ENCODE results near the gene TANGO2. TPM values are rescaled to one million over a fixed set of nuclear protein-coding genes. Genes with fewer than 3 reads are reported as not detected.

The TANGO2 gene
- total and polyA plus RNA-seq, 2 of the 8 experiments (the other 6 are each of a cell fraction or from before 2014, with no cell fraction given), result 10.1 to 18.4 TPM

DNA sequence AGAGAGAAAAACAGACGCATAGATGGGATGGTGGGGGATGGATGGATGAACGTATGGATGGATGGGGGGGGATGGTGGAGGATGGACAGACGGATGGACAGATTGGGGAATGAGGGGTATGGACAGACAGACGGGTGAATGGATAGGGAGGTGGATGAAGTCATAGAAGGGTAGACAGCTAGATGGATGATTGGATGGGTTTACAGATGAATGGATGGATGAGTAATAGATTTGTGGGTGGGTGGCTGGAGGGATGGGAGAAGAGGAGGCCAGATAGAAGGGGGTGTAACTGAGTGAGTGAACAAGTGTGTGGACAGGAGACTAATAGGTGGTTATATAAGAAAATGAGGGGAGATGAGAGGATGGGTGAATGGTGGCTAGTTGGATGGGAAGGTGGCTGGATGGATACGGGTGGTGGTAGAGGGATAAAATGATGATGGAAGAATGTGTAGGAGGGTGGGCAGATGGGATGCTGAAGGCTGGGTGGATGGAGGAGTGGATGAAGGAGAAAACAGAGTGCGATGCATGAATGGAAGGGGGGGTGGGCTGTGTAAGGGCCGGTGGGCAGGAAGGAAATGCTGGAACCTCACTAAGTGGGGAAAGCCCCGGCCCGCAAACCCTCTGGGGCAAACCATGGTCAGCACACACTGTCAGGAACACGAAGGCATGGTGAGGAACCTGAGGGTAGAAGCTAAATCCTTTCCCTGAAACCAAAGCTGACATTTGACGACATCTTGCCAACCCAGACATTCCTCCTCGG is 25.9 kb upstream of the TANGO2 start:
- no peak overlapping the region for H2BK15ac ChIP-seq (ENCODE audit: low read length)
- DNase-seq (ENCODE audit: low read depth in 1 of 2, low spot score in 2 of 2) (no peak), FAIRE-seq (no peak)
- no peak overlapping the region for H3K56ac ChIP-seq (replicated peaks; ENCODE audit: insufficient read length, low read depth, low read length)
- H3K27me3 ChIP-seq (replicated peaks in 1 of 4; ENCODE audit: control insufficient read depth in 3 of 4, extremely low read depth in 1 of 4, insufficient read depth in 3 of 4, low read length in 3 of 4), result no peaks in the 10 kb centered on the region
- no peak overlapping the region for H3K27ac ChIP-seq (ENCODE audit: low read depth, low read length)
- no peak overlapping the region for H3K4me2 ChIP-seq (ENCODE audit: insufficient read depth in 1 of 2, low read depth in 2 of 2, low read length in 2 of 2)
- no peak overlapping the region for H2AK5ac ChIP-seq (ENCODE audit: low read depth, low read length)
- ChIA-PET CTCF (ENCODE audit: partially characterized antibody) (interaction anchor here (4.3 kb wide), 1 partner anchor 18 kb away, joined by 25 read pairs; no protein-coding TSS in a partner anchor), POLR2A (ENCODE audit: partially characterized antibody) (interaction anchor here (1.1 kb wide), 1 partner anchor 24 kb away, joined by 4 read pairs; no protein-coding TSS in a partner anchor)
- H2BK120ac ChIP-seq (replicated peaks; ENCODE audit: low read depth, low read length), result no peak overlapping the region
- no peak overlapping the region for H4K5ac ChIP-seq (ENCODE audit: insufficient read length, low read depth, low read length)
- no peaks in the 10 kb centered on the region for H3K36me3 ChIP-seq (ENCODE audit: control insufficient read depth in 2 of 4, insufficient read depth in 4 of 4, low read length in 3 of 4)
- H3K79me1 ChIP-seq (ENCODE audit: low read depth, low read length), result peaks cover 3% of the 10 kb centered on the region
- H3K14ac ChIP-seq (ENCODE audit: insufficient read length), result no peak overlapping the region
- TF ChIP-seq YY1 (IDR thresholded peaks at IDR 0.05; ENCODE audit: low read depth, low read length) (no peak), POLR2AphosphoS5 (IDR thresholded peaks at IDR 0.05; ENCODE audit: low read depth, low read length) (no peak), SP1 (IDR thresholded peaks at IDR 0.05; ENCODE audit: low read depth, low read length) (no peak), BRCA1 (IDR thresholded peaks at IDR 0.05; ENCODE audit: low read depth, low read length) (no peak), TCF12 (IDR thresholded peaks at IDR 0.05; ENCODE audit: low read depth, low read length) (no peak)
- H3K9me3 ChIP-seq (ENCODE audit: insufficient read depth in 2 of 2, low read depth in 1 of 2, low read length in 1 of 2), result no peaks in the 10 kb centered on the region
- no peak overlapping the region for H4K8ac ChIP-seq (ENCODE audit: extremely low read depth, insufficient read depth, low read length)
- H3K23ac ChIP-seq (ENCODE audit: insufficient read length), result no peak overlapping the region
- H4K91ac ChIP-seq (replicated peaks; ENCODE audit: insufficient read length, low read length), result no peak overlapping the region
- 91 to 97% methylated on average over 3 to 12 of the region's 12 CpGs for WGBS, 2 experiments (ENCODE audit: extremely low coverage in 1 of 2, insufficient coverage in 1 of 2, insufficient read length in 1 of 2, insufficient replicate concordance in 2 of 2, low coverage in 1 of 2, low lambda C conversion rate in 2 of 2, missing lambda C conversion rate in 1 of 2)
- H3K4me1 ChIP-seq (replicated peaks in 1 of 4; ENCODE audit: control insufficient read depth in 3 of 4, insufficient read depth in 4 of 4, low read length in 3 of 4), result peaks cover 0 to 22% (median 16%) of the 10 kb centered on the region in 4 experiments; a peak in 6 of 7 replicates
- no peak overlapping the region for H2BK5ac ChIP-seq (ENCODE audit: low read depth, low read length)
- H2AFZ ChIP-seq (ENCODE audit: low read length), result no peak overlapping the region
- no peak overlapping the region for H3K4ac ChIP-seq (replicated peaks; ENCODE audit: insufficient read length, low read depth, low read length)
- no peak overlapping the region for H3K18ac ChIP-seq (ENCODE audit: extremely low read depth, low read length)
- H3K79me2 ChIP-seq (ENCODE audit: control insufficient read depth in 1 of 2, insufficient read depth in 2 of 2, low read length in 2 of 2), result no peaks in the 10 kb centered on the region
- no peak overlapping the region for H2BK20ac ChIP-seq (ENCODE audit: low read length)
- no peak overlapping the region for H2BK12ac ChIP-seq (ENCODE audit: low read depth, low read length)
- H3K23me2 ChIP-seq (ENCODE audit: low read depth, low read length), result peaks cover 6% of the 10 kb centered on the region; the same call in 1 of the 2 replicates
- no peak overlapping the region for H3K4me3 ChIP-seq (ENCODE audit: extremely low read depth in 1 of 4, insufficient read depth in 2 of 4, low read depth in 3 of 4, low read length in 4 of 4)
- H4K20me1 ChIP-seq (replicated peaks in 1 of 2; ENCODE audit: control insufficient read depth in 1 of 2, insufficient read depth in 2 of 2, low read length in 2 of 2), result peaks cover 2 to 4% of the 10 kb centered on the region in 2 experiments
- H3K9ac ChIP-seq (replicated peaks in 1 of 4; ENCODE audit: extremely low read depth in 1 of 4, low read depth in 3 of 4, low read length in 3 of 4), result no peak overlapping the region

Data from H1 (cell line).